Stimulated activated CD4-positive, alpha-beta T cell treated with anti-CD3 and anti-CD28 coated beads, TNF-alpha, amount 100 ng/mL, for 4 hours (primary cell): ENCODE results near the gene TMOD1.

Experiments
- DNase-seq, 3 experiments: peaks; one replicate each; pipeline ENCODE4 v3.0.0-alpha.2; 2020; ENCODE audit warnings: low read depth in 3 of 3

Gene TMOD1

DNA sequence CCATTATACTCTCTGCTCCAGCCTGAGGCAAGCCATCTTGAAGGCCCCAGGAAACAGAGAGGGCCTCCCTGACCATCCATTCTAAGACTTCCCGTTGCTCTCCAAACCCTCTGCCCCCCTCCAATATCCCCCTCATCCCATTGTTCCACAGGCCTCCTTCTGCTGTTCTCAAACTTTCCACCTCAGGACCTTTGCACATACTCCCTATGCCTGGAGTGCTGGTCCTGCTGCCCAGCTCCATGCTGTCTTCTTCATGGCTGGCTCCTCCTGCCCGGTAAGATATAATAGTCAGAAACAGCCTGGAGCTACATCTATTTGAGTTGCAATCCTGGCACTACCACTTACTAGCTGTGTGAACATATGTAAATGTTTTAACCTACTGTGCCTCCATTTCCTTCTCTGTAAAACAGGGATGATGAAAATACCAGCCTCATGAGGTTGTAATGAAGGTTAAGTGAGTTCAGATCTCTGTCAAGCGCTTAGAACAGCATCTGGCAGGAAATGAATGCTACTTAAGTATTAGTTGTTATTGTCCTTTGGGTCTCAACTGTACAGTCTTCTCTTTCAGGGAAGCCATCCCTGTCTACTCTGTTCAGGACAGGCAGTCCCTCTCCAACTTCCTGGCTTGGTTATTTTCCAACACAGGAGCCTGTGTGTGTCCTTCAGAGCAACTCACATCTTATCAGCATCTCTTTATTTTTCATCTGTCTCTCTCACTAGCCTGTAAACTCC is 45.8 kb downstream of the TMOD1 start:
- DNase-seq: no peak

DNA sequence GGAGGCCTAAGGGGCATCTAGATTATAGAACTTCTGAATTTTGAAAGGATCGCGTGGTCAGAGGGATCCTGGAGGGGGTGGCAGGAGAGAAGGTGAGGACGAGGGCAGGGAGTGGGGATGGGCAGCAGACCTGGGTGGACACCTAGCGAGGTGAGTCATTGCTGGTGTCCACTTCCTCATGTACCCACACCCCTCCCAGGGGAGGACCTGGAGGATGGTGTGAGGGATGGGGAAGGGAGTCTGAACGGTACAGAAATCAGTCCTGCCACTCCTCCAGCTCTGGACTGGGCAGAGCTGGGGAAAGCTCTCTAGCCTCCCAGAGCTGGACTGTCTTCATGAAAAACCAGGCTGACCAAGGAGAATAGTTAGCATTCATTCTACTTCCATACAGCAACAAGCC is 46.9 kb downstream of the TMOD1 start:
- DNase-seq: no peak

DNA sequence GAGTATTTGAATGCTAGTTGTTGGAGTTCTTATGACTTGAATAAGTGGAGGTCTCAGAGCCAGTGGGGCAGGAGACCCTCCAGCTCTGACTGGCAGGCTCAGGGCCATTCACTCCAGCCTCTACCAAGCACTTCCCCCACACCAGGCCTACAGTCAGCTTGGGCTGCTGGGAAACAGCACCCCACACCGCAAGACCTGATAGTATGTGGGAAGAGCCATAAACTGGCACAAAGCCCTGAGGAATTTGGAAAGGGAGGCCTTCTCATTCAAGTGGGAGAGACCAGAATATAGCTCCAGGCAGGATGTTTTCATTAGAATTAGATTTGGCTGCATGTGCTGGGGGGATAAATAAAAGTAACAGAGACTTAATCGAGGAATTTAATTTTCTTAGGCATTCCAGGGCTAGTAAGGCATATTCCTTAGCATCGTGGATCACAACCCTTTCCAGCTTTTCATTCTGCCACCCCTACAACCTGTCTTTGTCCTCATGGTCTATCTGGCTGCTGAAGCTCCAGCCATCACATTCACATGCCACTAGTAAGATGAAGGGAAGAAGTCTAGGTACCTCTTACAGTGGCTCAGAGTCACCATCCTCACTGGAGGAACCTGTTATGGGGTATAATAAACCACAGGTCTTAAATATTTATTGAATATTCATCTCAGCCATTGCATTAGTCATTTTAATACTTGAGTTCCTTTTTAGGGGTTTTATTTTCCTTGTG is 47.5 kb downstream of the TMOD1 start:
- no peak for DNase-seq

DNA sequence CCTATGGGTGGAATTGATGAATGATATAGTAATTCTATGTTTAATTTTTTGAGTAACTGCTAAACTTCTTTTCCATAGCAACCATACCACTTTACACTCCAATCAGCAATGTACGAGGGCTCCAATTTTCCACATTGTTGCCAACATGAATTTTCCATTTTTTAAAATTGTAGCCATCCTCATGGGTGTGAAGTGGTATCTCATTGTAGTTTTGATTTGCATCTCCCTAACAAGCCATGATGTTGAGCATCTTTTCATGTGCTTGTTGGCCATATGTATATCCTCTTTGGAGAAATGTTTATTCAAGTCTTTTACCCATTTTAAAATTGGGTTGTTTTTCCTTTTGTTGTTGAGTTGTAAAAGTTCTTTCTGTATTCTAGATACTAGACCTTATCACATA is 48.9 kb downstream of the TMOD1 start:
- no peak for DNase-seq

DNA sequence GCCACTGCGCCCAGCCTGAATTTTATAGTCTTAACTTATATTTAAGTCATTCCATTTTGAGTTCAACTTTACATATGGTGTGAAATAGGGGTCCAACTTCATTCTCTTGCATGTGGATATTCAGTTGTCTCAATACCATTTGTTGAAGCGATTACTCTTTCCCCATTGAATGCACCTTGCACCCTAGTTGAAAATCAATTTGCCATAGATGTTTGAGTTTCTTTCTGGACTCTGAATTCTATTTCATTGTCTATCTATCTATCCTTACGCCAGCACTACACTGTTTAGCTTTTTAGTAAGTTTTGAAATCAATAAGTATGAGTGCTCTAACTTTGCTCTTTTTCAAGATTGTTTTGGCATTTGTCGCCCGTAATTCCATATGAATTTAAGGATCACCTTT is 49.8 kb downstream of the TMOD1 start:
- DNase-seq: no peak

DNA sequence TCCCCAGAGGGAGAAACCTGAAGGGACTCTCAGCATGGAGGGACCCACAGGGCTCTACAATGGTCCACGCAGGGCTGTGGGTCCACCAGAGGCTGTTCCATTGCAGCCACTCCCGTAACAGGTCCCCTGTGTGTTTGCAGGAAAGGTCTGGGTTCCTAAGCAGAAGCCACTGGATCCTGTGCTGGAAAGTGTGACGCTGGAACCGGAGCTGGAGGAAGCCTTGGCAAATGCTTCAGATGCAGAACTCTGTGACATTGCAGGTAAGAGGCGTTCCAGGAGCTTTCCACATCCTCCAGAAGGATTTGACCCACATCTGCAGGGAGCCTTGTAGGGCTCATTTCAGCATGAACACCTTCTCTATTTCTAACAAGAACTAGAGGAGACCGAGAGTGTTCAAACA is 51.7 kb downstream of the TMOD1 start:
- DNase-seq: no peak

DNA sequence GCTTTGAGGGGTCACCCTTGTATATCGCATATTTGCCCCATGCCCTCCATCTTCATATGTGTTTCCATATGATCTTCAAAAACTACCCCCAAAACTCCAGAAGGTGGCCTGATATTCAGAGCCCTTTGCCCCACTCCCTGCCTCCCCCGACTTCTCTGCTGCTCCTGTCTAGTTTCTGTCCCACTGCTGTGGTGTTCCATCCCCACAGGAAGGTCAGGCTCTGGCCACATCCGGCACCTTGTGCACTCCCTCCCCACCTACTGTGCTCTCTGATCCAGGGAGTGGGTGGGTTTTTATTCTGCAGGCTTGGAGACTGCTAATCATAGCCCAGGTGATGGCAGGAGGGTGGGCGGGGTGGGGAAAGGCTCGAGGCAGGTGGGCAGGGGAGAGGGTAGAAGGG is 52.4 kb downstream of the TMOD1 start:
- no peak for DNase-seq

DNA sequence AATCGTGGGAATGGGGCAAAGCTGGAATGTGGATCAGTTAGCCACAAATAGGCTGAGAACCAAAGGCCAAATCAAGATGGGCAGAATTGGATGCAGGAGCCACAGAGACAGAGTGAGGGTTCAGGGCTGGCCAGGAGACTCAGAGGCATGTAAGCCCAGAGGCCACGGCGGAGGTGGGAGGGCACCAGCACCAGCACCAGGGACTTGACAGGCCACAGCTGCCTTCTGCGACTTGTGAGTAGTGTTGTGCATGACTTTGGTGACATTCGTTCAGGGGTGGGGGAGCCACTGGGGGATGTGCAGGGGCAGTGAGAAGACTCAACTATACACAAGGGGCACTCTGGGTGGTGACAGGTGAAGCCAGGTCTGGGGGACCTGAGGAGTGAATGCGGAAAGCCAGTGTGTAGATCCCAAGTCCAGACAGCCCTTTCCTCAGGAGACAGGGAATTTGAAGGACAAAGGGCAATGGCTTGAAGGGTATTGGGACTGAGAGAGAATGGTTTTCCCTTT is 53.2 kb downstream of the TMOD1 start:
- DNase-seq: no peak

DNA sequence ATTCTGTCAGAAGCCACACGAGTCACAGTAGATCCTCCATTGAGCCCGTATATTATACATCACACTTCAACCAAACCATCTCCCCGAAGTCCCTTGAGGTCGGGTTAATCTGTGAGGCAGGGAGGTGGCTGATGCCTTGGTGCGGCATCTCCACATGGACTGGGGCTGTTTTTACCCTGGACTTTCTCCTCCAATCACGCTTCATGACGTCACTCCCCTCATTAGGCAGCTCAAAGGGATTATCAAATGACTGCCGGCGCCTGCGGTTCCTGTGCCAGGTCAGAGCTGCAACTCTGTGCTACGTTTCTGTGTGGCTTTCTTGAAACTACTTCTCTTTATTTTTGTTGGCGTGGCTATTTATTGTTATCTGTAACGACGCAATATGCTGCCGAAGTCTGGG is 53.7 kb downstream of the TMOD1 start:
- no peak for DNase-seq

DNA sequence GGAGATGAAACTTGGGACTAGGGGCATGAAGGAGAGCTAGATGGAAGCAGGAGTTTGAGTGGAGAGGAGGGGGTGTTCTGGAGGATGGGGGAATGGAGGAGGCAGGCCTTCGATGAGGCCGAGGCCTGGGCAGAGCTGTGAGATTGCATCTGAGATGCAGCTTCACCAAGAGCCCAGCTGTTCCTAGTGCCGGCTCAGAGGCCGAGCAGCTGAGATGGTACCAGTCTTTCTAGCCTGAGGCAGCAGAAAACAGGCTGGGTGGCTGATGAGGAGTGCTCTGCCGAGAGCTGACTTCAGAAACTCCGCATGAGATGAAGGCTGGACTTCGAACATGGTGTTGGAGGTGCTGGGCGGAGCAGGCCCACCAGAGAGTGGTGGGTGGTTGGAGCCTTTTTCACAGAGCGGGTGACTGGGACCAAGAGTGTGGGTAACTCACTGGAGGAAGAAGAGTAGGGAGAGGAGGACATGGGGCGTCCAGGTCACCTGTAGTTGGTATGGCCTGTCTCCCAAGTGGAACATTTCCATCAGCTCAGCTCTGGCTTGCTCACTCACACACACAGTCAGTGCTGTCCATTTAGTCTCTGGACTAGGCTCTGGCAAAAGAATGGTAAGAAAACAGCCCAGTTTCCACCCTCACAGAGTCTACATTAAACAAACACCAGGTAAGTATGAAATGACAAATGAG is 54.7 kb downstream of the TMOD1 start:
- DNase-seq: no peak

DNA sequence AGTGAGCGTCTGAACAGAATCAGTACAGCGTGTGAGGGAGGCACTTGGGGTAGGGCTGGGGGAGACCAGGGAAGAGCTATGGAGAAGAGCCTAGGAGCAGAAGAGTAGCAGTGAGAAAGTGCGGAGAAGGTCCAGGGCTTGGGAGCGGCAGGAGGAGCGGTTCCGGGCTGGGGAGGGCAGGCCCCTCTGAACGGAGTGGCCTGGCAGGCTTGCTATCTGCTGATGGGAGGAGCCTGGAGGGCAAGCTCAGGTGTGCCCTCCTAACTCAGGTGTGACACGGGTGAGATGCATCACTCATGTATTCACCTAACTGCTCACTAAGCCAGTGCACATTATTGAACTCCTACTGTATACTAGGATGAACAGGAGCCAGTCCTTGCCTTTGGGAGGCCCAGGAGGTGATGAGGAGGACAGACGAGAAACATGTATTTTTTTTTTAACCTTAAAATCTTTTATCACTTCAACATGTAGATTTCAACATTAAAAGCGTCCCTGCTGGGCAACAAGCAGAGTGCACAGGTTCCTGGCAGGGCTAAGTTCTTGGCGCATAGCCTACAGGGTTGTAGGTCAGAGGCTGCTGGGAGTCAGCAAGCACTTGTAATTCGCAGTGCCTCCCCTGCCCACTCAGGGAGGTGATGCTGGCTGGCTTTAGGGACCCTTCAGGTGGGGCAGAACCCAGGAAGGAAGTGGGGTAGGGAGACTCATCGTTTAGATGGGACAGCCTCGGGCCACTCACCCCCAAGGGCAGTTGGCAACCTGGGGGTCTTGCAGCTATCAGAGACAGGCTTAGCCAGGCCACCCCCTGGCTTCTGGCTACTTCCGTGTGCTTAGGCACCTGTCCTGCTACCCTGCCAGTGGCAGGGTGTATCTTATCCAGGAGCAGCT is 55.5 kb downstream of the TMOD1 start:
- DNase-seq: no peak

DNA sequence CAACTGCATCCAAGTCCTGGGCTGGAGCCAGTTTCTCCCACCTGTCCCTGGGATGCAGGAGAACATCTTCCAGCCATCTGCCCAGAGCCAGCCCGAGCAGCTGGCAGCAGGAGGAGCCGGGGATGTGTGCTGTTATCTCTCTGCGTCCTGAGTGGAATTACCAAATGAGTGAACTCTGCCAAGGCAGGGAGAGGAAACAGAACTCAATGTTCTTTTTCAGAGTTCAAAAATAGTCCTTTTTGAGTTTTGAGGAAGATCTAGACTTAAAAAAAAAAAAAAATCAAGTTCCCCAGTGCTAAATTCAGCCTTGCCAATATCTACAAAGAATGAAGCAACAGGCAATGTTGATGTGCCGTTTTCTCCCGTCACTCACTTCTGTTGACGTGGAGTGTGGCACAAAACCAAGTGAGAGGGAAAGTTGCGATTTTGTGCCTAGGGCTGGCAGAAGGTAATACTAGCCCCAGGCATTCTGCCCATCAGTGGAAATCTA is 56.2 kb downstream of the TMOD1 start:
- no peak for DNase-seq

DNA sequence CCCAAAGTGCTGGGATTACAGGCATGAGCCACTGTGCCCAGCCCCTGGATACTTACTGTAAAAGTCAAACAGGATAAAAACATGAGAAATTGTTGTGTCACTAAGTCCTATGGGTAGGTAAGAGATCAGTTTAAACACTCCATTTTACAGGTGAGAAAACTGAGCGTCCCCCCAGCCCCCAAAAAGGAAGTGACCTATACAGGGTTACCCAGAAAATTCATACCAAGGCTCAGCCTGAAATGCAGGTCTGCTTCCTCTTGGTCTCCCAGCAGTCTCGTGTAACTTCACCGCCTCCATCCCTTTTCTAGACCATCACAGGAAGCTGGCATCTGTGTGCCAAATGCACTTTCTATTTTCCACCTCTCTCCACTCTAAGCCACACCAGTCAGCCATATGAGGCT is 57.2 kb downstream of the TMOD1 start:
- no peak for DNase-seq

DNA sequence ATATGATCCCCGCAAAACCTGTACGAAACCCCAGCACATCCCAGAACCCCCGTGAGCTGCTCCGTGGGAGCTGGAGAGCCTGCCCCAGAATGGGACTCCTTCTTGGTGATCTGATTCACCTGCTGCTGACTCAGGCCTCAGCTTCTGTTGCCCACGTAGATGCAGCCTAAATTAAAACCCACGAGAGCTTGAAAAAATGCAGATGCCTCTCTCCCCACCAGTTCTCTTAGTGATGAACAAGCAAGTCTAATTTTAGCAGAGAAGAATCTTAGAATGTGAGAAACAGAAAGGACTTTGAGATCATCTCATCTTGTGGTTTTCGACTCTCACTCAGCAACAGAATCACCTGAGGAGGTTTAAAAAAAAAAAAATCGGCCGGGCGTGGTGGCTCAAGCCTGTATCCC is 57.6 kb downstream of the TMOD1 start:
- DNase-seq: no peak

DNA sequence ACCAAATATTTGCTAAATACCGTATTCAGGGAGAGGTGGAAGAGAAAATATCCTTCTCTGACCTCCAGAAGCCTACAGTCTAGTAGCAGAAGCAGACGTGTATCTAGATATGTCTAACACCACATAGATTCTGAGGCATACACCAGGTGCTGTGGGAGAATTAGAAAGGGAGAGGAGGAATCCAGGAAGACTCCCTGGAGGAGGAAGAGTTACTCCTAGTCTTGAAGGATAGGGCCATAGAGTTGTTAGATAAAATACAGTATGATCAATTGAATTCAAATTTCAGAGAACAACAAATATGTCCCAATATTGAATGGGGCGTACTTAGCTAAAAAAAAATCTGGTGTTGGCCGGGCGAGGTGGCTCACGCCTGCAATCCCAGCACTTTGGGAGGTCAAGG is 58.7 kb downstream of the TMOD1 start:
- no peak for DNase-seq

DNA sequence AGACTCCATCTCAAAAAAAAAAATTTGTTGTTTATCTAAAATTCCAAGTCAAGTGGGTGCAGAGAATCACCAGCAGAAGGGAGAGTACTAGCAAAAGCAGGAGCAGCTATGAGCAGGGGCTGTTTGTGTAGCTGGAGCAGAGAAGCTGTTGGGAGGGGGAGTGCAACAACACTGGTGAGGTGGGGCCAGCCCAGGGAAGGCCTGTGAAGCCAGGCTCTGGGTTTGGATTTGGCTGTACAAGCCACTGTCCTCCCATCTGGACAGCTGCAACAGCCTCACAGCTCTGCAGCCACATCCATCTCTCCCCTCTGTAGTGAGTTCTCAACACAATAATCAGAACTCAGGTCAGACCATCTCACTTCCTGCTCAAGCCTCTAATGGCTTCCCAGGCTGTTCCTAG is 59.4 kb downstream of the TMOD1 start:
- DNase-seq: no peak

DNA sequence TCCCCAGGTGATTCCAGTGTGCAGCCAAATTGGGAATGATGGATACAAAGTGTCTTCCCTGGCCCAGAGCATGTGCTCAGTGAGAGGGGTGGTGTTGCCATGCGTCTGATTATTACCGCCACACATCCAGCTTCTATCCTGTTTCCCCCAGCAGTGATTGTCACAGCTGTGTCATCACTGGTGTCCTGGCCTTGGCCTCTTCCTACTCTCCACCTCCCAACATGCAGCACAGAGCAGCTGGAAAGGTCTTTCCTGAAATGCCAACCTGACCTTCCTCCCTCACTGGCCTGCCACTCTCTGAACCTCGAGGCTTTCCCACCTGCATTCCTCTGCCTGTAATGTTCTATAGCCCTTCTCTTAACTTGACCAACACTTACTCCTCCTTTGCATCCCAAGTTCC is 60.0 kb downstream of the TMOD1 start:
- DNase-seq: no peak

DNA sequence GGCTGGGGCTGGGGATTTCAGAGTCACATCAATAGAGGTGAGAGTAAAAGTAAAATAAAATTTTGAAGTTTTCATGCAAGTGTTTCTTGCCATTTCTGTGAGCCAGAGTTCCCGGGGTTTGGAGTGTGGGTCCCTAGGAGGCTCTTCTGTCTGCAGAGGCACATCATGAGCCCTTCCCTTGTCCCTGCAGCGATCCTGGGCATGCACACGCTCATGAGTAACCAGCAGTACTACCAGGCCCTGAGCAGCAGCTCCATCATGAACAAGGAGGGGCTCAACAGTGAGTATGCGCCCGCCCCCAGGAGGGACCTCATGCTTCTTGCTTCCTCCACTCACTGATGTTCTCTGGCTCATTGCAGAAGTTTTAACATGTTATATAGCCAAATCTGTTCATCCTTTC is 61.1 kb downstream of the TMOD1 start:
- DNase-seq: no peak

DNA sequence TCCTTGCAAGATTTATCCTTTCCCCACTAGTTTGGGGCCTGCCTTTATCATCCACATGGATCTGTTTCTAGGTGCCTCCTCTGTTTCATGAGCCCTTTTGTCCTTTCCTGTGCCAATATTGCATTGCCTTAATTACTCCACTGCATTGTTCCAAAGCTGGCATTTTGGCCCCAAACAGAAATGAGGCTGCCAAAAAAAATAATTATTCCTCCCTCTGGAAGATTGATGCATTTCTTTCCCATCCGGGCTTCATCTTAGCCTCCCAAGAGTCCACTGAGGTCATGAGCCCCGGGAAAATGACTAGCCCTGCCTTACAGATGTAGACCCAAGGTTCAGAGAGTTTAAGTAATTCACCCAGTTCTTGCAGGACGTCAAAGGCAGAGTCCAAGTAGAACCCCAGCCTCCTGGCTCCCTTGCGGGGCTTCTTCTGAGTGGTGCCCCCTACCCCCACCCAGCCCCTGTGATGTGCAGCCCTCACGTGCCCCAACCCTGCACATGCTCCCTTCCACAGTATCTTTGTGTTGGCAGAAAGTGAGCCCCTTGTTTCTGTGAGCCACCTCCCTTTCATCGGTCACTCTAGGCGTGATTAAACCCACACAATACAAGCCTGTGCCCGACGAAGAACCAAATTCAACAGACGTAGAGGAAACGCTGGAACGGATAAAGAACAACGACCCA is 62.1 kb downstream of the TMOD1 start:
- DNase-seq: no peak

DNA sequence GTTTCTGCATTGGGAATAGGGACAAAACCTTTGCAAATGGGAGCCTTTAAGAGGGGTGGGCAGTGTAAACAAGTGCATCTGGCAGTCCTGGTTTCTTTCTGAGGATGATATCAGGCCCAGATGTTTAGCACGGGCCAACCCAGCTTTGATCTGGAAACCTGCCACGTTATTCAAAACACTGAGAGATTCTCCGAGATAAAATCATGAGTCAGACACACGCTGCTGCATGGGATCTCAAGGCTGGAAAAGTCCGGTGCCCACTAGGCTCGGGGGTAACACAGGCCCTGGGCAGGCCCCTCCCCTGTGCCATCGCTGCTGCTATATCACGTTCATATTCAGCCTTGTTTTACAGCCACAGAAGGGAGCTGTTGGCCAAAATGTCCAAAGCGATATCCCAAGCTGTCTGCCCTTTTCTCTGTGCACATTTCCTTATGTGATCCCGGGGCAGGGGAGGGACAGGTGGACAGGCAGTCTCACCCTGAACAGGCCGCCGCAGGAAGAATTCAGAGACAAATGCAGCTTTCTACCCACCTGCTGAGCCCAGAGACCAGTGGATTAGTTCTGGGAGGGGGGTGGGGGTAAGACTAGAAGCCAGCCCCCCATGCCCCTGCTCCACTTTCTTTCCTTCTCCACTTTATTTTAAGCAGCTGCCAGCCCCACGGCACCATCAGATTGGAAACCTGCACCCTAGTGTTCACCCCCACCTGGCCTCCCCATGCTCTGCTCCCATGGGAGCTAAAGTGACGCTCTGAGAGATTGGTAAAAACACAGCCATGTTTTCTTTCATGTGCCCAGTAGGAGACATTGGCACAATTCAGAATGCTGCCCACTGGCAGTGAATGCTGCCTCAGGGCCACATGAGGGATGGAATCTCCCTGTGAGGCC is 63.1 kb downstream of the TMOD1 start:
- no peak for DNase-seq
